T-helper 1 cell treated with Interleukin-12 subunit alpha and Interleukin-12 subunit beta and Interleukin-4 antibody, amounts not matched to agents 30 ng/mL and 1 ng/mL, for 36 hours (primary cell): ENCODE data around the gene AGXT. TPM values are rescaled to one million over a fixed set of nuclear protein-coding genes. Genes with fewer than 3 reads are reported as not detected.

ENCODE experiments used
- intact Hi-C: fragments of 100-400 bp; cut with micrococcal nuclease; formaldehyde crosslinking; loops from one replicate; pipeline ENCODE4 v1.15.1; 2024
- total RNA-seq: library from RNA; stranded (reverse); gene quantifications from 2 replicates; pipeline ENCODE4 v1.2.3, GENCODE V29; 2022

The AGXT gene
- total RNA-seq, 1 donor from 2014 or later, result not detected

GRCh38 chr2:240865391-240865790 lies 3.2 kb upstream of the AGXT start:
- intact Hi-C loops, result no loop called here

GRCh38 chr2:240869109-240869955 lies 708 bp downstream of the AGXT start:
- intact Hi-C loops, result no loop called here

GRCh38 chr2:240869956-240870875 lies 1.6 kb downstream of the AGXT start:
- intact Hi-C loops, result no loop called here

DNA sequence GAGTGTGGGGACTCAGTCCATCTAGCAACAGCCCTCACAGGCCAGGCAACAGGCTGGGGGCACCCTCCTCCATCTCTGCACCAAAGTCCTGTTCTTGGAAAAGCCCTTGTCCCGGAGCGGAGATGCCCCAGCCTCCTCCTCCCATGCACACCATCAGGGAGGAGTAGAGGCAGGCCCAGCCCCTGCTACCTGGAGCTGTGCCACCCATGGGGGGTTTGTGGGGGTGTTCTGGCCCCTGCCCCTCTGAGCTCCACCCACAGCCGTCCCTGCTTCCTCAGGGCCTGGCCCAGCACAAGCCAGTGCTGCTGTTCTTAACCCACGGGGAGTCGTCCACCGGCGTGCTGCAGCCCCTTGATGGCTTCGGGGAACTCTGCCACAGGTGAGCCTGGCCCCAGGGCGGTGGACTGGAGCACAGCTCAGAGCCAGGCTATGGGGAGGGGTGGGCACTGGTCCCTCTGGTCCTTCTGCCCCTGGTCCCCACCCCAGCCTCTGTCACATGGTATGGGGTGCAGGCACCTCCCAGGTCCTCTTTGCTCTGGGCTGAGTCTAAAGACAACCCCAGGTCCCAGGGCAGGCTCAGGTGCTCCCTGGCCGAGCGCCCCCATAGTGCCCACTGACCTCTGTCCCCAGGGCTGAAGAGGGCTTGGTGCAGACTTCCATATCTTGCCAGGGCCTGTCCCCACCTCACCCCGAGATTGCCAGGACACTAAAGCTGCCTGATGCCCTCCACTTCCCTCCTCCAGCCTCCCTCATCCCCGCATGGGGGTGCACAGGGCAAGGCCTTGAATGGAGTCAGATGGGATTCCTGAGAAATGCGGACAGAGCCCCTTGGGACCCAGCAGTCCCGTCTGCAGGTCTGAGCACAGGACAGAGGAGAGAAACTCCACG lies 2.7 kb downstream of the AGXT start:
- intact Hi-C loops, result no loop called here

DNA sequence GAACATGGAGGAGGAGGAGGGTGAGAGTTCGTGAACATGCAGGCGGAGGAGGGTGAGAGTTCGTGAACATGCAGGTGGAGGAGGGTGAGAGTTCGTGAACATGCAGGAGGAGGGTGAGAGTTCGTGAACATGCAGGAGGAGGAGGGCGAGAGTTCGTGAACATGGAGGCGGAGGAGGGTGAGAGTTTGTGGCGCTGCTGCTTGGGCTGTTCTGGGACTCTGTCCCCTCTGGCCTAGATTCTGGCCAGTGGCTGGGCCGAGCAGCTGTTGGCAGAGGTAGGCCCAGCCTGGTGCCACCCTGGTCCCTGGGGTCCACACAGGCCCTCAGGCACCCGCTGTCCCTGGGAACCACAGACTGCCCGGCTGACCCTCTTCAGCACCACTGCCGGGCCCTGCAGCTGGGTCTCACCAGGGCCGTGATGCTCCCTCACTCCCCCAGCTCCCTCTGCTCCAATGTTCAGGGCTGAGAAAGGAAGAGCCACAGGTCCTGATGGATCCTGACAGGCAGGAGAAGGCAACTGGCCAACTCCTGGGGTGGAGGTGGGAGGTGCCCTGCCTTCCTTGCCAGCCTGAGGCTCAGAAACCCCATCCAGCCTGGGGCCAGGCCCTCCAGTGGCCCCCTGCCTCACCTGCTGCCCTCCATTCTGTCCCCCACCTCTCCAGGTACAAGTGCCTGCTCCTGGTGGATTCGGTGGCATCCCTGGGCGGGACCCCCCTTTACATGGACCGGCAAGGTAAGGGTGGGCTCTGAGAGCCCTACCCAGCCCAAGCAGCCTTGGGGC lies 3.9 kb downstream of the AGXT start:
- intact Hi-C loops, result no loop called here

GRCh38 chr2:240873098-240873788 lies 4.6 kb downstream of the AGXT start:
- intact Hi-C loops, result no loop called here

DNA sequence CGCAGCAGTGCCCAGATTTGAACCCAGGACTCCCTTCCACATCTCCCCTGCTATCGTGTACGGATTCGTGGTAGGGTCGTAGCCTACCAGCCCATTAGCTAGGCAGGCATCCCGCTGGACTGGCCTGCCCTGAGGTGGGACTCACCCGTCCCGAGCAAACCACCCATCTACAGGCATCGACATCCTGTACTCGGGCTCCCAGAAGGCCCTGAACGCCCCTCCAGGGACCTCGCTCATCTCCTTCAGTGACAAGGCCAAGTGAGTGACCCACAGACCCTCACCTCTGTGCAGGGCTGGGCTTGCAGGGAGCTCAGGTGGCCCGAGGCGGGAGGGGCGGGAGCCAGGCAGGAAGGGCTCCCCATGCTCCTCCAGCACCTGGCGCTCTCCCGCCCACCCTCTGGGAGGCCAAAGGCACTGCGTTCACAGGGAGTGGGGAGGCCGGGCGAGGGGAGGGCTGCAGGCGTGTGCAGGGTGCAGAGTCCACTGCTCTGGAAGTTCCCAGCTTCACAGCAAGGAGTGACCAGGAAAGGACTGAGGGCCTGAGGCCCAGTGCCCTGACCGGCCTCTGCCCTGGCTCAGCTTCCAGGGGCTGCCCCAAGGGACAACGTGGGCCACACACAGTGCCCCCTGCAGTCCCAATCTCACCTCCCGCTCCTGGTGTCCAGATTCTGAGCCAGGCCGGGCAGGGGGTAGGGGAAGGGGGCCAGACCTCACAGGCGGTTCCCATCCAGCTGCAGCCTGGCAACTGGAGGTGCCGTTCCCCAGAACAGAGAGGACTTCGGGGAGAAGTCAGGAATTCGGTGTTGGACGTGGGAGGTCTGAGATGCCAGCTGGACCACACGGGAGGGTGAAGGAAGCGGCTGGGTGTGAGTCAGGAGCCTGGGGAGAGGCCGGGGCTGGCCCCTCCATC lies 5.4 kb downstream of the AGXT start:
- intact Hi-C loops, result no loop called here

- intact Hi-C loops, result no loop called here
These were observed 6.1 kb downstream of the AGXT start for GRCh38 chr2:240874715-240875227.

DNA sequence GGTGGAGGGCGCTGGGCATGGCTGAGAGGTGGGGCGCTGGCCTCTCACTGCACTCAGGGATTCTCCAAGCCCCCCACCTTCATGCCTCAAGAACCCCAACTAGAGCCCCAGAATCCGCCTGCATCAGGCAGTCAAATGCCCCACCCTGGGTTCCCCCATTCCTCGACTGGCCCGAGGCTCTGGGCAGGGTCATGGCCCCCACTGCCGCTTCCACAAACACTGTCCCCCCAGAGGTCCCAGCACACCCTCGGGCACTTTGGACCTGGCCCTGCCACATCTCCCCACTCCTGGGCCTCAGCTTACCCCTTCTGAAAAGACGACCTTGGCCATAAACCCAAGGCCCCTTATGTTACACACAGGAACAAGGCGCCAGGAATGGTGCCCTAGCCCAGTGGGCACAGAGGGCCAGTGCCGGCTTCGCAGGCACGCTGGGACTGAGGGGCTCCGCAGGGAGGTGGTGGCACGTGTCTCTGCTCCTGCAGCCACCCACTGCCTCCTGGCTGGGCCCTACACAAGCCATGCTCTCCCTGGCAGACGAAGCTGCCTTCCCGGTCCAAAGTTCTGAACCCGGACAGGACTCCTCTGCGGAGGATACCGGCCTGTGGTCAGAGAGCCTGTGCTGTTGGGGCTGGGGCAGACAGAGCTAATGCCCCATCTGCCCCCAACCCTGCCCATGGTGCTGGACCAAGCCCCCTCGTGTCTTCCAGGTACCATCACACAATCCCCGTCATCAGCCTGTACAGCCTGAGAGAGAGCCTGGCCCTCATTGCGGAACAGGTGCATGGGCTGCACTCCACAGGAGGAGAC lies 6.8 kb downstream of the AGXT start:
- intact Hi-C loops, result no loop called here

GRCh38 chr2:240876035-240876474 lies 7.4 kb downstream of the AGXT start:
- intact Hi-C loops, result no loop called here

- intact Hi-C loops, result no loop called here
These were observed 8.0 kb downstream of the AGXT start for GRCh38 chr2:240876475-240877251.

GRCh38 chr2:240877460-240878340 lies 9.1 kb downstream of the AGXT start:
- intact Hi-C loops, result no loop called here

- intact Hi-C loops, result no loop called here
These were observed 9.8 kb downstream of the AGXT start for GRCh38 chr2:240878341-240878936.

DNA sequence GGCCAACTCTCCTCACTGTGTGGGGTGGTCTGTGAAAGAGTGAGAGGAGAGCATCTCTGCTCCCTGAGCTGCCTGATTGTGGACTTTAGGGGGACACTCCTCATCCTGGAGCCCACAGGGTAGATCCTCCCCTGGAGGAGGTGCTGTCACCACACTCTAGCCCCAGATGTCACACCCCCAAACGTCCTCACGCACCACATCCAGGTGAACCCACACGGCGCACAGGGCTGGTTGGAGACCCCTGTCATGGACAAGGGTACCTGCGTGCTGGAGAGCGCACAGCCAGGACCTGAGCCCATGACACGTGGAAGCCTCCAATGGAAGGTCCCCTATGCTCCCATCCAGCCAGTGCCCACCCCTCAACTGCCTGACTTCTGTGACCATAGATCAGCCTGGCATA lies 10.5 kb downstream of the AGXT start:
- intact Hi-C loops, result no loop called here

GRCh38 chr2:240881913-240882312 lies 13.3 kb downstream of the AGXT start:
- intact Hi-C loops, result no loop called here
